GM12892 (cell line): ENCODE results near the gene DES.

Experiments used
- DNase-seq: peaks from one replicate; pipeline ENCODE4 v3.0.0; 2011; ENCODE audit not compliant: insufficient read length
- FAIRE-seq: peaks from 2 replicates; lab custom pipeline; 2011; peaks lifted over from hg19 to GRCh38; lab: Jason Lieb, UNC
- POLR2A ChIP-seq: IDR thresholded peaks from 2 replicates; pipeline ENCODE4 v1.6.1; 2011; ENCODE audit warnings: low read depth, low read length, control low read depth
- POLR2AphosphoS5 ChIP-seq: IDR thresholded peaks from 2 replicates; pipeline ENCODE4 v1.6.1; 2011; ENCODE audit warnings: low read depth, low read length, control low read depth
- TAF1 ChIP-seq: IDR thresholded peaks from 2 replicates; pipeline ENCODE4 v1.6.1; 2011; ENCODE audit warnings: low read depth, mild to moderate bottlenecking, control low read depth, low read length, borderline replicate concordance

DES gene

GRCh38 chr2:219410390-219410789, 7.8 kb upstream of the DES start:
- TF ChIP-seq POLR2A (no peak), POLR2AphosphoS5 (no peak), TAF1 (no peak)
- DNase-seq, result no peak
- FAIRE-seq, result no peak

GRCh38 chr2:219414857-219415256, 3.3 kb upstream of the DES start:
- TF ChIP-seq POLR2A (no peak), TAF1 (no peak), POLR2AphosphoS5 (no peak)
- FAIRE-seq, result no peak
- DNase-seq, result no peak

- DNase-seq (no peak), FAIRE-seq (no peak)
- no peak for TF ChIP-seq POLR2A
- TF ChIP-seq POLR2AphosphoS5, result no peak
- no peak for TF ChIP-seq TAF1
Observed at GRCh38 chr2:219415580-219416234, 2.5 kb upstream of the DES start.

- DNase-seq, result no peak
- no peak for FAIRE-seq
- TF ChIP-seq TAF1 (no peak), POLR2AphosphoS5 (no peak), POLR2A (no peak)
Observed at GRCh38 chr2:219416235-219416602, 2.0 kb upstream of the DES start.

- FAIRE-seq, result no peak
- TF ChIP-seq POLR2A (no peak), TAF1 (no peak), POLR2AphosphoS5 (no peak)
Observed at GRCh38 chr2:219416938-219417337, 1.2 kb upstream of the DES start.

GRCh38 chr2:219417374-219417773, 803 bp upstream of the DES start:
- FAIRE-seq, result no peak
- DNase-seq, result no peak
- TF ChIP-seq POLR2A, result no peak
- no peak for TF ChIP-seq TAF1
- no peak for TF ChIP-seq POLR2AphosphoS5

More at GRCh38 chr2:219416938-219417337, 1.2 kb upstream of the DES start:
- DNase-seq, result no peak

GRCh38 chr2:219419012-219419324, 791 bp downstream of the DES start:
- FAIRE-seq (no peak), DNase-seq (no peak)
- TF ChIP-seq POLR2A (no peak), POLR2AphosphoS5 (no peak), TAF1 (no peak)

- FAIRE-seq, result no peak
- TF ChIP-seq POLR2AphosphoS5, result no peak
- TF ChIP-seq TAF1, result no peak
- no peak for TF ChIP-seq POLR2A
- no peak for DNase-seq
Observed at GRCh38 chr2:219419331-219420197, 1.4 kb downstream of the DES start.

- TF ChIP-seq POLR2A, result no peak
- no peak for TF ChIP-seq POLR2AphosphoS5
- TF ChIP-seq TAF1, result no peak
- no peak for DNase-seq
- no peak for FAIRE-seq
Observed at GRCh38 chr2:219420687-219421086, 2.5 kb downstream of the DES start.

- FAIRE-seq (no peak), DNase-seq (no peak)
- no peak for TF ChIP-seq TAF1
- no peak for TF ChIP-seq POLR2A
- no peak for TF ChIP-seq POLR2AphosphoS5
Observed at GRCh38 chr2:219421323-219421722, 3.1 kb downstream of the DES start.

GRCh38 chr2:219422952-219423534, 4.9 kb downstream of the DES start:
- FAIRE-seq, result no peak
- DNase-seq, result no peak
- TF ChIP-seq POLR2A, result no peak
- TF ChIP-seq TAF1, result no peak
- no peak for TF ChIP-seq POLR2AphosphoS5
